D721Med (cell line): ENCODE data around the gene CC2D2A.

Source experiments
- DNase-seq: peaks from one replicate; pipeline ENCODE4 v3.0.0; 2011; ENCODE audit warnings: low spot score; ENCODE audit not compliant: insufficient read length
- FAIRE-seq: peaks from 2 replicates; lab custom pipeline; 2011; peaks lifted over from hg19 to GRCh38; lab: Jason Lieb, UNC
- CTCF ChIP-seq: IDR thresholded peaks from 2 replicates; pipeline ENCODE4 v1.5.1; 2012; ENCODE audit warnings: mild to moderate bottlenecking, control low read depth; ENCODE audit not compliant: insufficient read depth; ENCODE audit errors: missing control alignments

Gene CC2D2A

GRCh38 chr4:15481961-15482745 is 12.5 kb downstream of the CC2D2A start:
- TF ChIP-seq CTCF, result no peak
- DNase-seq (no peak), FAIRE-seq (no peak)

DNA sequence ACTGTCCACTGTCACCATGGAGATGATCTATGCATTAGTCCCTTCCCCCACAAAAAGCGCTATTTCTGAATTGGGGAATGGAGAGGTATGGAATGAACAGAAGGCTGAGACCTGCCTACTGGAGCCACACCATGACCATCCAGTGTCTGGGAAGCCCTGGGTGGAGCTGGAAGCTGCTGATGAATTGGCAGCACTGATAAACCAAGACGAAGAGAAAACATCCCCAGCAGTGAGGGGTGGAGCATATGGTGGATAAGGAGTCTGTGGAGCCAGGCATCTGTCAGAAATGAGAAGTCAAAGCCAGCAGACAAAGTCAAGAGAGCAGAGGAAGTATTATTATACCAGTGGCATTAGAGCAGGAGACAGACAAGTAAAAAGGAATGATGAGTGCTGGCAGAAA is 13.2 kb downstream of the CC2D2A start:
- TF ChIP-seq CTCF, result no peak
- no peak for FAIRE-seq
- no peak for DNase-seq

GRCh38 chr4:15488136-15488535 is 18.5 kb downstream of the CC2D2A start:
- no peak for TF ChIP-seq CTCF
- DNase-seq (no peak), FAIRE-seq (no peak)

DNA sequence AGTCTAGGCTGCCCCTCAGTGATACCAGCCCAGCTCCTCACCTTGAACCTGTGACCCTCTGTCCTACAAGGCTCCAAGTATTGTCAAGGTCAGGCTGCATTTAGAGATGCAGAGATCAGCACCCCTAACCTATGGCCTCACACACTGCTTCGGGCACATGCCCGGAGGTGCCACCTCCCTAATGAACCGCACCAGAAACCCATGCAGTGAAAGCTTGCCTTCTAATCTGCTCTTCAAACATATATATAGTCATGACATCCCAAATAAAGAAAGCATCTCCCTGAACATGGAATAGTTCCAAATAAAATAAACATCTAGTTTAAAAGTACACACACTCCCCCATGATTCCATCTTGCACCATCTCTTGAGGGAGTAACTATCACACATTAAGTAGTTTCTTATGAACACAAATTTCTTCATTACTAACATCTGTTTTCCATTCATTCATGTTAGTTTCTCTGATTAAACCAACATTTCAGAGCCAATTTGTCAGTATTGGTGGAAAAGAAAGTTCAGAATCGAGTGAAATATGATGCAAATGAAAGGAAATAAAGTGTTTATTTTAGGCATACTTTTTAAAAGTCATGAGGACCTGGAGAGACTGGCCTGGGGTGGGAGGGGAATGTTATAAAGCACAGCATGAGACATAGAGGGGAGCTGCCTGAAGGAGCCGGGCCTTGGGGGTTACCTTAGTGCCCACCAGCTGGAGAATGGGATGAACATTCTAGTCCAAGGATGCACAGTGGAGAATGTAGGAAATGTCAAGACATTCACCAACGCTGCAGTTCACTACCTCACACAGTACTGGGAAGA is 19.2 kb downstream of the CC2D2A start:
- TF ChIP-seq CTCF, result no peak
- no peak for FAIRE-seq
- no peak for DNase-seq

DNA sequence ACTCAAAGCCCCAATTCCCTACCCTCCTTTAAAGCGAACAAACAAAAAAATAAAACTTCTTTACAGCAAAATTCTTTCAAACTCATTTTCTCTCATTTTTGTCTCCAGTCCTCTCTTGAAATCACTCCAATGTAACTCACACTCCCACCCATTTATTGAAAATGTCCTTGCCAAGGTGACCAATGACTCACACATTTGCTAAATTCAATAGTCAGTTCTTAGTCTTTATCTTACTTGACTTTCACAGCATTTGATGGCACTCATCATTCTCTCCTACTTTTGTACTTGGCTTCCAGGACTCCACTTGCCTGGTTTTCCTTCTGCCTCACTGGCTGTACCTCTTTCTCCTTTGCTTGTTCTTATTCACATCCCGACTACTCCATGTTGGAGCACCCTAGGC is 19.9 kb downstream of the CC2D2A start:
- no peak for TF ChIP-seq CTCF
- DNase-seq, result no peak
- no peak for FAIRE-seq

DNA sequence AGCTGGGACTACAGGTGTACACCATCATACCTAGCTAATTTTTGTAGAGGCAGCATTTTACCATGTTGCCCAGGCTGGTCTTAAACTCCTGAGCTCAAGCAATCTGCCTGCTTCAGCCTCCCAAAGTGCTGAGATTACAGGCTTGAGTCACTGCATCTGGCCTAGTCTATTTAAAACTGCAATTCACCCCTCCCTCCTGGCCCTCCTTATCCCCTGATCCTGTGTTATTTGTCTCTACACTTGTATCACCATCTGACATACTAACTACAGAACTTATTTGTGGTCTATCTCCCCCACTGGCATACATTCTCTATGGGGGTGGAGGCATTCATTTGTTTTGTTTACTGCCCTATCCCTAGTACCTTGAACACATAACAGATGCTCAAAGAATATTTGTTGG is 23.7 kb downstream of the CC2D2A start:
- DNase-seq (no peak), FAIRE-seq (peak; percentile 77)

More for the DNA sequence above, 23.7 kb downstream of the CC2D2A start:
- no peak for TF ChIP-seq CTCF
